CD4-positive, alpha-beta memory T cell (primary cell): ENCODE data around the gene CENPL. TPM values are rescaled to one million over a fixed set of nuclear protein-coding genes. Genes with fewer than 3 reads are reported as not detected.
A peak's percentile ranks its signal among the peaks of the same experiment; 100 is the strongest.
"Not testable (repeated sequence)": the region's sequence is repeated elsewhere in the genome, so short reads cannot be mapped to it uniquely, and the experiment has no call there.

Experiments used
- CTCF ChIA-PET: fragments of 350-600 bp; sonication (Branson Sonifier 250); formaldehyde crosslinking; loops from one replicate; lab custom pipeline; 2021; ENCODE audit warnings: inconsistent platforms; ENCODE audit not compliant: partially characterized antibody; lab: Charles Lee
- POLR2A ChIA-PET: fragments of 350-600 bp; sonication (Branson Sonifier 250); formaldehyde crosslinking; loops from one replicate; lab custom pipeline; 2021; ENCODE audit not compliant: partially characterized antibody; lab: Charles Lee
- DNase-seq, 5 donors: peaks; one replicate each; pipeline versions ENCODE4 v3.0.0 to v3.0.0-alpha.2; 2020 to 2022; ENCODE audit warnings: mixed read lengths in 1 of 5
- H3K27ac ChIP-seq: one replicate; pipeline ENCODE4 v1.7.0; 2013; ENCODE audit warnings: low read depth, low read length
- H3K27me3 ChIP-seq: 2 replicates; pipeline ENCODE4 v1.7.0; 2013; ENCODE audit warnings: mild to moderate bottlenecking, low read length, moderate library complexity; ENCODE audit not compliant: insufficient read depth
- H3K36me3 ChIP-seq: 2 replicates; pipeline ENCODE4 v1.7.0; 2013; ENCODE audit warnings: mild to moderate bottlenecking, low read length, moderate library complexity; ENCODE audit not compliant: insufficient read depth
- H3K4me1 ChIP-seq: 2 replicates; pipeline ENCODE4 v1.7.0; 2013; ENCODE audit warnings: mild to moderate bottlenecking, low read length, moderate library complexity; ENCODE audit not compliant: insufficient read depth
- H3K4me3 ChIP-seq, 2 donors: one replicate each; pipeline ENCODE4 v1.7.0; 2013; ENCODE audit warnings: low read length in 2 of 2, mild to moderate bottlenecking in 1 of 2
- H3K9me3 ChIP-seq, 2 donors: one replicate each; pipeline ENCODE4 v1.7.0; 2013; ENCODE audit warnings: low read length in 2 of 2, control low read depth in 1 of 2; ENCODE audit not compliant: control insufficient read depth in 1 of 2
- H3K27ac Mint-ChIP-seq, 7 donors: one replicate each; pipeline ENCODE4 v1.8.0; 2020 to 2021; ENCODE audit warnings: mixed read lengths in 7 of 7, mild to moderate bottlenecking in 6 of 7, inconsistent platforms in 3 of 7, moderate library complexity in 3 of 7
- H3K27me3 Mint-ChIP-seq, 2 donors: one replicate each; pipeline ENCODE4 v1.8.0; 2020 to 2021; ENCODE audit warnings: mixed read lengths in 2 of 2
- H3K36me3 Mint-ChIP-seq, 2 donors: one replicate each; pipeline ENCODE4 v1.8.0; 2020 to 2021; ENCODE audit warnings: mixed read lengths in 2 of 2, inconsistent platforms in 1 of 2, mild to moderate bottlenecking in 1 of 2
- H3K4me1 Mint-ChIP-seq, 4 donors: one replicate each; pipeline ENCODE4 v1.8.0; 2020 to 2021; ENCODE audit warnings: mixed read lengths in 4 of 4, mild to moderate bottlenecking in 1 of 4
- H3K4me3 Mint-ChIP-seq, 8 donors: one replicate each; pipeline ENCODE4 v1.8.0; 2020 to 2021; ENCODE audit warnings: mixed read lengths in 8 of 8, mild to moderate bottlenecking in 7 of 8, moderate library complexity in 6 of 8, inconsistent platforms in 3 of 8
- H3K9me3 Mint-ChIP-seq, 8 donors: one replicate each; pipeline ENCODE4 v1.8.0; 2020 to 2021; ENCODE audit warnings: mixed read lengths in 8 of 8, mild to moderate bottlenecking in 5 of 8, inconsistent platforms in 3 of 8, moderate library complexity in 1 of 8
- intact Hi-C: fragments of 100-400 bp; cut with micrococcal nuclease; formaldehyde crosslinking; loops from one replicate; pipeline ENCODE4 v1.15.1; 2023
- polyA plus RNA-seq, 2 donors: library from polyadenylated mRNA; unstranded; fragments of 300-500 nt; fragmentation: Illumina TruSeq; gene quantifications; one replicate each; pipeline ENCODE4 v1.2.3, GENCODE V29; 2021
- total RNA-seq, 2 experiments: library from RNA; stranded (reverse); gene quantifications; one replicate each; pipeline ENCODE4 v1.2.3, GENCODE V29; 2021

Gene CENPL
- total and polyA plus RNA-seq, 4 experiments from 2014 or later = 6.1 to 10.2 (median 8.0) TPM

GRCh38 chr1:173832748-173833147 lies 8.1 kb upstream of the CENPL start:
- Mint-ChIP-seq H3K36me3 (peaks cover 28 to 44% of the 10 kb centered on the region in 2 donors), H3K4me3 (no peak overlapping the region), H3K9me3 (no peaks in the 10 kb centered on the region), H3K27ac (no peak overlapping the region), H3K27me3 (no peaks in the 10 kb centered on the region), H3K4me1 (peaks cover 0 to 2% (median 0%) of the 10 kb centered on the region in 4 donors)
- intact Hi-C loops = no loop called here
- H3K27me3 ChIP-seq = no peaks in the 10 kb centered on the region
- CTCF ChIA-PET = no interaction called here
- H3K4me1 ChIP-seq = peaks cover 3% of the 10 kb centered on the region
- POLR2A ChIA-PET = no interaction called here
- no peak overlapping the region for H3K4me3 ChIP-seq
- H3K36me3 ChIP-seq = peaks cover 5% of the 10 kb centered on the region
- H3K9me3 ChIP-seq = no peaks in the 10 kb centered on the region
- H3K27ac ChIP-seq = no peak overlapping the region
- no peak for DNase-seq

DNA sequence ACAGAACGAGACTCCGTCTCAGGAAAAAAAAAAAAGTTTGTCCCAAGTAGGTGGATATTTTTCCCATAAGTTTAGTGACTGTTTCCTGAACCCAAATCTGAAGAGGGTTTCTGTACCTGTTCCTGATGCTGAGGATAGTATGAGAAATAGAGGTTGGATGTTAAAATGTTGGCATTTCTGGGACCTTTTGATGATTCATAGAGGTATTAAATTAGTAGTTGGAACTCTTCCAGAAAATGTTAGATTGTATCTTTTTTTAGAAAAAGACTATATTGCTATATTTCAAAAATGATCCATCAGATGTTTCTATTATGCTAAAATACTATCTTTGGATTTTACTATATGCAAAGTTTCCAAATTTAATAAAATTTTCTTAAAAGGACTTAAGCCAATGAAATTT lies 2.9 kb upstream of the CENPL start:
- Mint-ChIP-seq H3K27me3 (no peaks in the 10 kb centered on the region), H3K4me3 (no peak overlapping the region), H3K4me1 (peaks cover 19 to 39% (median 24%) of the 10 kb centered on the region in 4 donors), H3K9me3 (no peaks in the 10 kb centered on the region), H3K27ac (peak overlapping the region in 2 of 7 donors; percentile 4 to 33), H3K36me3 (peaks cover 16 to 33% of the 10 kb centered on the region in 2 donors)
- ChIA-PET POLR2A (interaction anchor here (1.5 kb wide), 1 partner anchor 351 kb away, joined by 7 read pairs; the partner anchor contains the start of gene PRDX6), CTCF (interaction anchor here (6.3 to 7.2 kb wide), 2 partner anchors 397 to 1084 kb away, joined by 67 to 70 read pairs; no protein-coding TSS in a partner anchor)
- no peak for DNase-seq
- H3K4me1 ChIP-seq = peaks cover 16% of the 10 kb centered on the region
- no peak overlapping the region for H3K27ac ChIP-seq
- H3K4me3 ChIP-seq = no peak overlapping the region
- H3K9me3 ChIP-seq = no peaks in the 10 kb centered on the region
- no peaks in the 10 kb centered on the region for H3K27me3 ChIP-seq
- intact Hi-C loops = loop anchor here (10.0 kb wide), 2 partner anchors 1167 to 1293 kb away; partner anchors contain the start of genes CACYBP and SUCO
- peaks cover 5% of the 10 kb centered on the region for H3K36me3 ChIP-seq

- Histone ChIP-seq H3K36me3 (no peaks in the 10 kb centered on the region), H3K4me1 (peaks cover 18% of the 10 kb centered on the region), H3K9me3 (no peaks in the 10 kb centered on the region), H3K27ac (peak overlapping the region; percentile 79), H3K27me3 (no peaks in the 10 kb centered on the region), H3K4me3 (peak overlapping the region; percentile 93 to 95)
- Mint-ChIP-seq H3K27ac (peak overlapping the region; percentile 97 to 99 (median 97)), H3K4me1 (peaks cover 25 to 46% (median 33%) of the 10 kb centered on the region in 4 donors), H3K9me3 (no peaks in the 10 kb centered on the region), H3K27me3 (no peaks in the 10 kb centered on the region), H3K4me3 (peak overlapping the region; percentile 93 to 99 (median 97)), H3K36me3 (peaks cover under 1 to 10% of the 10 kb centered on the region in 2 donors)
- intact Hi-C loops = loop anchor here (2.0 to 10.0 kb wide), 3 partner anchors 109 to 1289 kb away; partner anchors contain the start of genes CACYBP, KLHL20 and SUCO
- POLR2A ChIA-PET = interaction anchor here (1.0 to 3.5 kb wide), 16 partner anchors 14 to 1982 kb away, joined by 3 to 81 read pairs (median 7); partner anchors contain the start of genes CACYBP, GAS5, KLHL20 and PRDX6
- no peak for DNase-seq
- CTCF ChIA-PET = interaction anchor here (0.7 to 7.2 kb wide), 8 partner anchors 45 to 1081 kb away, joined by 3 to 70 read pairs (median 4); partner anchors contain the start of gene ZBTB37
Measured at GRCh38 chr1:173823781-173824314, 835 bp downstream of the CENPL start.

GRCh38 chr1:173821680-173822079 lies 3.0 kb downstream of the CENPL start:
- H3K4me1 Mint-ChIP-seq = peaks cover 26 to 37% (median 33%) of the 10 kb centered on the region in 4 donors
- no peaks in the 10 kb centered on the region for H3K27me3 Mint-ChIP-seq
- H3K27ac Mint-ChIP-seq = no peak overlapping the region
- ChIA-PET POLR2A (no interaction called here), CTCF (no interaction called here)
- H3K4me3 Mint-ChIP-seq = no peak overlapping the region
- no peak for DNase-seq
- Histone ChIP-seq H3K27me3 (no peaks in the 10 kb centered on the region), H3K4me1 (peaks cover 15% of the 10 kb centered on the region), H3K27ac (no peak overlapping the region), H3K36me3 (no peaks in the 10 kb centered on the region), H3K9me3 (no peaks in the 10 kb centered on the region), H3K4me3 (no peak overlapping the region)
- intact Hi-C loops = loop anchor here (10.0 kb wide), 2 partner anchors 1173 to 1287 kb away; partner anchors contain the start of genes CACYBP and SUCO
- no peaks in the 10 kb centered on the region for H3K9me3 Mint-ChIP-seq
- peaks cover 8 to 11% of the 10 kb centered on the region in 2 donors for H3K36me3 Mint-ChIP-seq

DNA sequence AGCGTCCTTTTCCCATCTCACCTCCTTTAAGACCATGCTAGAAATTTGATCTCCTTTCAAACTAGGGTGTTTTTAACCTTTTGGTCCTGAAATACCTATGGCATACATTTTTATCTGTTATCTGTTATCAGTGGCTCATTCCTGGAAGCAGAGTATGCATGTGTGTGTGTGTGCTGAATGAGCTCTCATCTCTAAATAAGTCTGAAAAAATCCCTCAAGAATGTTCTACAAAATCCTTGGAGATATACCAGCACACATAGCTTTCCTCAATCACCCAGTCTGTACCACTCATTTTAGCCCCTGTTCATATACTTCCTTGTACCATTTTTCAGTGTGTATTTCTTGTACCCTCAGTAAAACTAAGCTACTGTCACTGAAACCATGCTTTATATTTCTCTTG lies 6.2 kb downstream of the CENPL start:
- Histone ChIP-seq H3K4me1 (peaks cover 11% of the 10 kb centered on the region), H3K9me3 (no peaks in the 10 kb centered on the region), H3K27ac (no peak overlapping the region), H3K4me3 (no peak overlapping the region), H3K36me3 (no peaks in the 10 kb centered on the region), H3K27me3 (no peaks in the 10 kb centered on the region)
- DNase-seq = no peak
- no peaks in the 10 kb centered on the region for H3K27me3 Mint-ChIP-seq
- peaks cover 3 to 12% of the 10 kb centered on the region in 2 donors for H3K36me3 Mint-ChIP-seq
- no peaks in the 10 kb centered on the region for H3K9me3 Mint-ChIP-seq
- intact Hi-C loops = no loop called here
- no peak overlapping the region for H3K27ac Mint-ChIP-seq
- ChIA-PET CTCF (interaction anchor here (1.4 kb wide), 1 partner anchor 388 kb away, joined by 3 read pairs; no protein-coding TSS in a partner anchor), POLR2A (no interaction called here)
- peaks cover 23 to 27% (median 25%) of the 10 kb centered on the region in 4 donors for H3K4me1 Mint-ChIP-seq
- no peak overlapping the region for H3K4me3 Mint-ChIP-seq

DNA sequence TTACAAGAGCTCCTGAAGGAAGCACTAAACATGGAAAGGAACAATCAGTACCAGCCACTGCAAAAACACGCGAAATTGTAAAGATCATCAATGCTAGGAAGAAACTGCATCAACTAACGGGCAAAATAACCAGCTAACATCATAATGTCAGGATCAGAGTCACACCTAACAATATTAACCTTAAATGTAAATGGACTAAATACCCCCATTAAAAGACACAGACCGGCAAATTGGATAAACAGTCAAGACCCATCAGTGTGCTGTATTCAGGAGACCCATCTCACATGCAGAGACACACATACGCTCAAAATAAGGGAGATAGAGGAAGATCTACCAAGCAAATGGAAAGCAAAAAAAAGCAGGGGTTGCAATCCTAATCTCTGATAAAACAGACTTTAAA lies 11.0 kb downstream of the CENPL start:
- H3K36me3 ChIP-seq, H3K4me3 ChIP-seq, CTCF ChIA-PET, H3K9me3 ChIP-seq, POLR2A ChIA-PET, H3K4me3 Mint-ChIP-seq, H3K4me1 ChIP-seq, H3K27me3 ChIP-seq, DNase-seq, H3K27ac ChIP-seq, H3K9me3 Mint-ChIP-seq, H3K27ac Mint-ChIP-seq, H3K27me3 Mint-ChIP-seq, intact Hi-C loops: not testable (repeated sequence)
- Mint-ChIP-seq H3K36me3 (peaks cover 18 to 28% of the 10 kb centered on the region in 2 donors), H3K4me1 (peaks cover 15 to 24% (median 17%) of the 10 kb centered on the region in 4 donors)

DNA sequence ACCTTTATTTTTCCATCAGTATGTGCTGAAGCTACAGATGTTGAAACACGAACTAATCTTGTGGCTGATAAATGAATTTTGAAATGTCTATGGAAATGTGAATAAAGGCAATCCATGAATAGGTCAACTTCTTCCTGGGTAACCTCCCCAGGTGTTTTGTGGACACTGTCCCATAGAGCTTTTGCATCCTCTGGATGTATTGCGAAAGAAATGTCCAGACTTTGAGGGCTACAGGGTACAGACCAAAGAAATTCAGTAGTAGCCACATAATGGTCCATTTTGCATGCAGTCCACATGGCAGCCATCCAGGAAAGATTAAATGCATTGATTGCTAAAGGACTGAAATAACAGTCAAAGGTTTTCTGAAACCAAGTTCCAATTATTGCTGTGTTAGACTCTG lies 21.7 kb downstream of the CENPL start:
- Mint-ChIP-seq H3K27me3 (no peaks in the 10 kb centered on the region), H3K4me1 (peaks cover 0 to 1% (median 0%) of the 10 kb centered on the region in 4 donors), H3K36me3 (peaks cover 23 to 36% of the 10 kb centered on the region in 2 donors), H3K27ac (no peak overlapping the region), H3K9me3 (no peaks in the 10 kb centered on the region), H3K4me3 (no peak overlapping the region)
- H3K27me3 ChIP-seq = no peaks in the 10 kb centered on the region
- no peak for DNase-seq
- intact Hi-C loops = no loop called here
- ChIA-PET CTCF (no interaction called here), POLR2A (no interaction called here)
- no peaks in the 10 kb centered on the region for H3K4me1 ChIP-seq
- H3K36me3 ChIP-seq = peaks cover 12% of the 10 kb centered on the region
- H3K27ac ChIP-seq = no peak overlapping the region
- no peak overlapping the region for H3K4me3 ChIP-seq
- no peaks in the 10 kb centered on the region for H3K9me3 ChIP-seq
